Measurements from ENCODE around the gene ALDH16A1. TPM values are rescaled to one million over a fixed set of nuclear protein-coding genes. Genes with fewer than 3 reads are reported as not detected.

ALDH16A1 gene
- total and polyA plus RNA-seq, 2 experiments from 2014 or later = 29.9 to 38.7 TPM

- DNase-seq (ENCODE audit: low spot score) = no peak
- no peaks in the 10 kb centered on the region for H3K4me1 ChIP-seq (ENCODE audit: insufficient read depth)
- no peaks in the 10 kb centered on the region for H3K9me3 ChIP-seq (ENCODE audit: low read depth)
- no peak overlapping the region for H3K4me3 ChIP-seq
- TF ChIP-seq EZH2 (IDR thresholded peaks at IDR 0.05; ENCODE audit: borderline replicate concordance) (no peak), CTCF (IDR thresholded peaks at IDR 0.05; ENCODE audit: poor library complexity) (no peak), EZH2phosphoT487 (IDR thresholded peaks at IDR 0.05; ENCODE audit: low read depth, severe bottlenecking, unreplicated experiment) (no peak)
- H3K27me3 ChIP-seq = no peaks in the 10 kb centered on the region
- no peak overlapping the region for H3K4me2 ChIP-seq
- no peak overlapping the region for H2AFZ ChIP-seq
- H4K20me1 ChIP-seq (ENCODE audit: insufficient read depth, poor library complexity, severe bottlenecking) = no peaks in the 10 kb centered on the region
- no peak overlapping the region for H3K27ac ChIP-seq
- no peaks in the 10 kb centered on the region for H3K79me2 ChIP-seq
- no peaks in the 10 kb centered on the region for H3K9me2 ChIP-seq (replicated peaks; ENCODE audit: insufficient read depth)
- WGBS (ENCODE audit: low lambda C conversion rate, missing lambda C conversion rate) = 92% methylated on average over 16 of the region's 16 CpGs
- no peaks in the 10 kb centered on the region for H3K36me3 ChIP-seq (replicated peaks; ENCODE audit: insufficient read depth, low read depth)
These were observed 45.5 kb upstream of the ALDH16A1 start for GRCh38 chr19:49407482-49408015.

GRCh38 chr19:49408816-49409440 lies 44.1 kb upstream of the ALDH16A1 start:
- no peaks in the 10 kb centered on the region for H3K9me2 ChIP-seq (replicated peaks; ENCODE audit: insufficient read depth)
- no peak overlapping the region for H3K27ac ChIP-seq
- no peaks in the 10 kb centered on the region for H3K36me3 ChIP-seq (replicated peaks; ENCODE audit: insufficient read depth, low read depth)
- H3K4me3 ChIP-seq = no peak overlapping the region
- H3K4me2 ChIP-seq = no peak overlapping the region
- TF ChIP-seq EZH2 (IDR thresholded peaks at IDR 0.05; ENCODE audit: borderline replicate concordance) (no peak), CTCF (IDR thresholded peaks at IDR 0.05; ENCODE audit: poor library complexity) (no peak)
- H3K27me3 ChIP-seq = no peaks in the 10 kb centered on the region
- no peaks in the 10 kb centered on the region for H3K79me2 ChIP-seq
- WGBS (ENCODE audit: low lambda C conversion rate, missing lambda C conversion rate) = 82% methylated on average over 8 of the region's 8 CpGs
- H2AFZ ChIP-seq = no peak overlapping the region
- no peaks in the 10 kb centered on the region for H3K9me3 ChIP-seq (ENCODE audit: low read depth)
- no peak for DNase-seq (ENCODE audit: low spot score)
- no peaks in the 10 kb centered on the region for H3K4me1 ChIP-seq (ENCODE audit: insufficient read depth)
- no peaks in the 10 kb centered on the region for H4K20me1 ChIP-seq (ENCODE audit: insufficient read depth, poor library complexity, severe bottlenecking)

- no peaks in the 10 kb centered on the region for H3K79me2 ChIP-seq
- no peak for DNase-seq (ENCODE audit: low spot score)
- H3K4me3 ChIP-seq = no peak overlapping the region
- no peak for TF ChIP-seq EZH2phosphoT487 (IDR thresholded peaks at IDR 0.05; ENCODE audit: low read depth, severe bottlenecking, unreplicated experiment)
- no peak for TF ChIP-seq CTCF (IDR thresholded peaks at IDR 0.05; ENCODE audit: poor library complexity)
- no peak for TF ChIP-seq EZH2 (IDR thresholded peaks at IDR 0.05; ENCODE audit: borderline replicate concordance)
- H3K9me2 ChIP-seq (replicated peaks; ENCODE audit: insufficient read depth) = no peaks in the 10 kb centered on the region
- no peak overlapping the region for H3K27ac ChIP-seq
- H3K4me2 ChIP-seq = no peak overlapping the region
- H3K9me3 ChIP-seq (ENCODE audit: low read depth) = no peaks in the 10 kb centered on the region
- no peaks in the 10 kb centered on the region for H4K20me1 ChIP-seq (ENCODE audit: insufficient read depth, poor library complexity, severe bottlenecking)
- H3K4me1 ChIP-seq (ENCODE audit: insufficient read depth) = no peaks in the 10 kb centered on the region
- H2AFZ ChIP-seq = no peak overlapping the region
- no peaks in the 10 kb centered on the region for H3K36me3 ChIP-seq (replicated peaks; ENCODE audit: insufficient read depth, low read depth)
- H3K27me3 ChIP-seq = no peaks in the 10 kb centered on the region
- 81% methylated on average over 5 of the region's 5 CpGs for WGBS (ENCODE audit: low lambda C conversion rate, missing lambda C conversion rate)
These were observed 43.5 kb upstream of the ALDH16A1 start for GRCh38 chr19:49409441-49410029.
